KMS-11 (cell line): ENCODE measurements around the gene YPEL2.

Source experiments
- H2AFZ ChIP-seq: fragments of 200-600 bp; sonication (generic); 2 replicates; pipeline ENCODE4 v1.6.1; 2016; ENCODE audit warnings: antibody characterized with exemption, mixed run types, low read depth
- H3K27ac ChIP-seq: fragments of 200-600 bp; sonication (generic); 2 replicates; pipeline ENCODE4 v1.6.1; 2016; ENCODE audit warnings: mild to moderate bottlenecking, mixed run types
- H3K27me3 ChIP-seq: fragments of 200-600 bp; sonication (generic); 2 replicates; pipeline ENCODE4 v1.6.1; 2017; ENCODE audit warnings: mild to moderate bottlenecking, low read depth, mixed run types, moderate library complexity; ENCODE audit not compliant: insufficient read depth
- H3K36me3 ChIP-seq: fragments of 200-600 bp; sonication (generic); 2 replicates; pipeline ENCODE4 v1.6.1; 2017; ENCODE audit warnings: mild to moderate bottlenecking, mixed run types; ENCODE audit not compliant: insufficient read depth
- H3K4me1 ChIP-seq: fragments of 200-600 bp; sonication (generic); 2 replicates; pipeline ENCODE4 v1.6.1; 2016; ENCODE audit warnings: mild to moderate bottlenecking, low read depth, mixed run types; ENCODE audit not compliant: poor library complexity, severe bottlenecking
- H3K4me2 ChIP-seq: fragments of 200-600 bp; sonication (generic); 2 replicates; pipeline ENCODE4 v1.7.0; 2016; ENCODE audit warnings: mild to moderate bottlenecking, mixed run types
- H3K4me3 ChIP-seq: fragments of 200-600 bp; sonication (generic); IDR thresholded peaks from 2 replicates; pipeline ENCODE4 v1.6.1; 2017; ENCODE audit warnings: low read depth, low read length, mixed read lengths; ENCODE audit not compliant: insufficient read depth
- H3K79me2 ChIP-seq: fragments of 200-600 bp; sonication (generic); 2 replicates; pipeline ENCODE4 v1.6.1; 2016; ENCODE audit warnings: low read depth, mixed run types; ENCODE audit not compliant: insufficient read depth
- H3K9ac ChIP-seq: fragments of 200-600 bp; sonication (generic); 2 replicates; pipeline ENCODE4 v1.6.1; 2016; ENCODE audit warnings: mild to moderate bottlenecking, mixed run types
- H4K20me1 ChIP-seq: fragments of 200-600 bp; sonication (generic); 2 replicates; pipeline ENCODE4 v1.6.1; 2016; ENCODE audit warnings: mild to moderate bottlenecking, mixed run types; ENCODE audit not compliant: insufficient read depth
- TF ChIP-seq, protein P1 (sequence below): fragments of 200-600 bp; sonication (generic); conservative IDR thresholded peaks from 2 replicates; pipeline ENCODE4 v1.6.1; 2017; ENCODE audit warnings: low read depth, mild to moderate bottlenecking, antibody characterized with exemption, low read length, moderate library complexity, mixed read lengths

YPEL2 gene

DNA sequence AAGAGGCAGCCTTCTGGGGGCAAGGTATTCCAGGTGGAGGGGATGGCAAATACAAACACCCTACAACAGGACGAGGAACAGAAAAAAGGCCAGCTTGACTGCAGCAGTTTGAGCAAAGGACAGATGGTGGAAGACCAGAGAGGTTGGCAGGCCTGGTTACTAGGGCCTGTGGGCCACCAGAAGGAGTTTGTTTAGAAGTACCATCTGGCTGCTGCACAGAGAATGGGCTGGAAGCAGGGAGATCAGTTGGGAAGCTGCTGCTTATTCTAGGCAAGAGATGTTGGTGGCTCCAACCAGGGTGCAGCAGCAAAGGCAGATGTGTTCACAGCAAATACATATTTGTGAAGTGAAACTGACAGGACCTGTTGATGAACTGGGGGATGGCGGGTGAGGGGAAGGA lies 2.9 kb upstream of the YPEL2 start:
- TF ChIP-seq, protein P1, sequence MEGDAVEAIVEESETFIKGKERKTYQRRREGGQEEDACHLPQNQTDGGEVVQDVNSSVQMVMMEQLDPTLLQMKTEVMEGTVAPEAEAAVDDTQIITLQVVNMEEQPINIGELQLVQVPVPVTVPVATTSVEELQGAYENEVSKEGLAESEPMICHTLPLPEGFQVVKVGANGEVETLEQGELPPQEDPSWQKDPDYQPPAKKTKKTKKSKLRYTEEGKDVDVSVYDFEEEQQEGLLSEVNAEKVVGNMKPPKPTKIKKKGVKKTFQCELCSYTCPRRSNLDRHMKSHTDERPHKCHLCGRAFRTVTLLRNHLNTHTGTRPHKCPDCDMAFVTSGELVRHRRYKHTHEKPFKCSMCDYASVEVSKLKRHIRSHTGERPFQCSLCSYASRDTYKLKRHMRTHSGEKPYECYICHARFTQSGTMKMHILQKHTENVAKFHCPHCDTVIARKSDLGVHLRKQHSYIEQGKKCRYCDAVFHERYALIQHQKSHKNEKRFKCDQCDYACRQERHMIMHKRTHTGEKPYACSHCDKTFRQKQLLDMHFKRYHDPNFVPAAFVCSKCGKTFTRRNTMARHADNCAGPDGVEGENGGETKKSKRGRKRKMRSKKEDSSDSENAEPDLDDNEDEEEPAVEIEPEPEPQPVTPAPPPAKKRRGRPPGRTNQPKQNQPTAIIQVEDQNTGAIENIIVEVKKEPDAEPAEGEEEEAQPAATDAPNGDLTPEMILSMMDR = no peak
- Histone ChIP-seq H3K27me3 (no peaks in the 10 kb centered on the region), H3K27ac (no peak overlapping the region), H3K4me1 (peaks cover 15% of the 10 kb centered on the region), H2AFZ (no peak overlapping the region), H3K79me2 (no peaks in the 10 kb centered on the region), H3K36me3 (no peaks in the 10 kb centered on the region), H4K20me1 (no peaks in the 10 kb centered on the region), H3K4me3 (no peak overlapping the region), H3K4me2 (no peak overlapping the region), H3K9ac (no peak overlapping the region)

DNA sequence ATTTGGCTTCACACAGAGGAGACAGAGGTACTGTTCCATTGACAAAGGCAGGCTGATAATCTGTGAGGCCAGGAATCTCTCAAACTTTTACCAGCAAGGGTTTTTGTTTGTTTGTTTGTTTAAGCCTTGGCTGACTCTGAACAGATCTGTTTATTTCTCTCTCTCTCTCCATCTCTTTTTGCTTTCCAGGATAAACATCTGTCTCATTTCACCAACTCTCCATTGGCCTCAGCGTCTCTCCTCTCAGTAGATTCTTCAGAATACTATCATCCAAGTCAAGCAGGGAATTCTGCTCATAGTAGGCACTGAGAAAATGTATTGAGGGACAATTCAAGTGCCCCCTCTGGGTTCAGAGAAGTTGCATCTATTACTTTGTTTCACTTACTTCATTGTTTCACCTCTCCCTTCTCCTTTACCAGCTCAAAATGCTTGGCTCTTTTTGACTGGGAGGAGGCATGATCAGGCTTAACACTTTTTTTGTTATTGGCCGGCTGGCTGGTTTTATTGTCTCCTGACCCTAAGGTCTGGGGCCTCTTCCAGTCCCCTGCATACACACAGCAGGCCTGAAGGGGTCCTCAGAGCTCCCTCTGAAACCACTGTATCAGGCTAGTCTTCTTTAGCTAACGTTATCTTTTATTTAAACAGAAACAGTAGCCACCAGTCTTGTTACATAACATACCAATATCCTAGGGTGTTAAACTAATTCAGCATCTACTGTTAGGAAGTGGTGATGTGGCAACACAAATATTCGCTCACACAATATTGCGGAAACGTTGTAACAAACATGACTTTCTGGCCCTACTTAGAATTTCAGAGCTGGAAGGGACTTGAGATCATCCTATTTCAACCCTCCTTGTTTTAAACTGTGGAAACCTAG lies 2.0 kb upstream of the YPEL2 start:
- Histone ChIP-seq H3K4me2 (no peak overlapping the region), H3K9ac (no peak overlapping the region), H3K27ac (no peak overlapping the region)

DNA sequence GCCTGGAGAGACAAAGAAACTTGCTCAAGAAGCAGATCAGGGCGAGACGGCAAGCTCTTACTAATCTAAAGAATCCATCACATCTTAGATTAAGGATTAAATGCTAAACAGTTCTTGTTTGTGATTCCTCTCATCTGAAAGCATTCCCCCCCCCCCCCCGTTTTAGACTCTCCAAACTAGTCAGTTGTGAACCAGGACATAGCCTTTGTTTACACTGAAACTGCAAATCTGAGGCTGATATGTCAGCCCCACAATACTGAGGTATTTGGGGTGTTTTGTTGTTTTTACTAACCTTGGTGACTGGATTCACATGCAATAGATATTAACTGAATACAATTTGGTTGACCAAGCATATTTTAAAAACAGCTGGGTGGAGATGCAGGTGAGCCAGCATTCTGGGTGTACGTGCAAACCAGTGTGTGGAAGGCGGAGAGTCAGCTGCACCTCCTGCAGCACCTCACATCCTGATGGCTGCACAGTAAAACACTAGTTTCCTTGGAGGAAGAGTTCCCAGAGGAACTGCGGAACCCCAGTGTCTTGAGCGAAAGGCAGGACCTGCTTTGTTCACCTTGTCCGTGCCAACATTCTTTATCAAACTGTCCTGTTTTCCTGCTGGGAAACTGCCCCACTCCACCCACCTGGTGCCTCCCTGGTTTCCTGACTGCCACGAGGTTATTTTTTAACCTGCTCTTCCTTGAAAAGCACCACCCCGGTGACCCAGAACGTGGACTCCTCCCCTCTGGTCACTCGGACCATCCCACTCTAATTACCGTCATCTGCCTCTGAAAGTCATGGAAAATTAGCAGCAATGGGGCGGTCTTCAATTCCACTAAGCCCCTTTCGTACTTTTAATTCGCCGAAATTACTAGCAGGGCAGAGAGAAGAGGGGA lies 1.2 kb upstream of the YPEL2 start:
- TF ChIP-seq, protein P1 = no peak
- Histone ChIP-seq H4K20me1 (no peaks in the 10 kb centered on the region), H3K4me3 (no peak overlapping the region), H3K4me1 (peaks cover 15% of the 10 kb centered on the region), H3K79me2 (no peaks in the 10 kb centered on the region), H2AFZ (peak overlapping the region; percentile 6; the same call in 1 of the 2 replicates), H3K36me3 (no peaks in the 10 kb centered on the region), H3K27me3 (no peaks in the 10 kb centered on the region), H3K4me2 (no peak overlapping the region; the same call in 1 of the 2 replicates), H3K9ac (no peak overlapping the region), H3K27ac (no peak overlapping the region)

More for the DNA sequence above, 2.0 kb upstream of the YPEL2 start:
- Histone ChIP-seq H2AFZ (no peak overlapping the region), H3K27me3 (no peaks in the 10 kb centered on the region), H4K20me1 (no peaks in the 10 kb centered on the region), H3K79me2 (no peaks in the 10 kb centered on the region), H3K36me3 (no peaks in the 10 kb centered on the region), H3K4me1 (peaks cover 15% of the 10 kb centered on the region), H3K4me3 (no peak overlapping the region)
- TF ChIP-seq, protein P1 = peak; percentile 79

DNA sequence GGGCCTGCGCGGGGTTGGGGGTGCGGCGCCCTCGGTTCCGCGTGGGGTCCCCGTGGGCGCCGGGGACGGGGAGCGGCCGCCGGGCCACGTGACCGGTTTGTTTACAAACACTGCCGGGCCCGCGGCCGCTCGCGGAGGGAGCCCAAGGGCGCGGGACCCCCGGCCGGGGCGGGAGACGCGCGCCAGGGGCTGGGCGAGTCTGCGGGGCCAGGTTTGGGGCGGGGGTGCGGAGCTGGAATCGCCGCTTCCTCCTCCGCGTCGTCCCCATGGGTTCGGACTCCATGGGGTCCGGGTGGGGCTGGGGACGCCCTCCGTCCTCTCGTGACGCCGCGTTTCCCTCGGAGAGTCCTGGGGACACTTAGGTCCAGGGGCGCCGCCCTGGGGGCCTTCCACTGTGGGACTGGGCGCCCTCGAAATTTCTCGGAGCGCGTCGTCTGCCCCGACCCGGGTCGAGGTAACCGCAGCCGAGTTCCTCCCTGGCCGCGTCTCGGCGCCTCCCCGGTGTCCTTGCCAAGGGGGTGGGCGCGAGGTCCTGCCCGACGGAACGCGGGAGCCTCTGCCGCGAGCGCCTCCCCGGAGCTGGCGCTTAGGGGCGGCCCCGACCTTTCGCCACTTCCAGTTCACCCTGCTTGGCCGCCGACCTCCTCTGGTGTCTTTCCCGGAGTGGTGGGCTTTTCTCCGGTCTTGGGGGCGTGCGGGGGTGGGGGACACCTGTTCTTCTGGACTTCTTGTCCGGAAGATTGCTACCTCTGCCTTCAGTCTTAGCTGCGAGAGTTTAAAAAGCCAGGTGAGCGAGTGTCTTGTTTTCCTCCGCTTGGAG lies 684 bp downstream of the YPEL2 start:
- no peaks in the 10 kb centered on the region for H3K36me3 ChIP-seq
- peaks cover 15% of the 10 kb centered on the region for H3K4me1 ChIP-seq
- H3K27ac ChIP-seq = no peak overlapping the region
- no peaks in the 10 kb centered on the region for H3K27me3 ChIP-seq
- H3K79me2 ChIP-seq = no peaks in the 10 kb centered on the region
- peak overlapping the region; percentile 88 for H2AFZ ChIP-seq
- TF ChIP-seq, protein P1 = no peak
- H3K9ac ChIP-seq = peak overlapping the region; percentile 29; the same call in 1 of the 2 replicates
- H3K4me3 ChIP-seq = no peak overlapping the region
- peak overlapping the region; percentile 67 for H3K4me2 ChIP-seq
- no peaks in the 10 kb centered on the region for H4K20me1 ChIP-seq
